ENCODE data around the gene PEX1.

DNA sequence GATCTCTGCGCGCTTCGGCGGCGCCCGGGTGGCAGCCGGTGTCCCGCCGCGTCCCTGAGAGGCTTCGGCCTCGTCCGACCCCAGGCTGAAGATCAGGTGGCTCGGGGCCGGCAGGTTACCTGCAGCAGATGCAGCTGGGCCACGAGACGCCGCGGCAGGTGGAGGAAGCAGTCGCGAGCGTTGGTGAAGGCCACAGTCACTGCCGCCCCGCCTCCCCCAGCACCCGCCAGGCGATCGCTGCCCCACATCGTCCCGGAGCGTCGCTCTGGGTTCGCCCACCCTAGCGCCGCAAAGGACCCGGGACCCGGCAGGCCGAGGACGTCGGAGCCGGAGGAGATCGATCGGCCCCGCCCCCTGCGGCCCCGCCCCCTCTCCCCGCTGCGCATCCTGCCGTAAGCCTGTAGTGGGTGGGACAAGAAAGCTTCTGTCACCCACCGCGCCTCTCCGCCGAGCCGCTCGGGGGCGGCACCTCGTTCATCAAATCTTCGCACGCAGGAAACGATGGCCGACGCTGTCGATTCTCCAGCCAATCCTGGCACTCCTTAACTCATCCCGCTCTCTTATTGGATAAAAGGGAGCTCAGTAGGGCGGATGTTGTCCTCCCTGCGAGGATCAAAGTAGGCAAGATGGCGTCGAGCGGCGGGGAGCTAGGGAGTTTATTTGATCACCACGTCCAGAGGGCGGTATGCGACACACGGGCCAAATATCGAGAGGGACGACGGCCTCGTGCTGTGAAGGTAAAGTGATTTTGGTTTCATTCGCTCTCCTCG, at the start of gene PEX1, which contains the start of gene RBM48:
- peak; percentile 86 for TF ChIP-seq POLR2A (IDR thresholded peaks at IDR 0.05; ENCODE audit: low read depth, low read length)
- peak; percentile 80 for TF ChIP-seq POLR2AphosphoS5 (IDR thresholded peaks at IDR 0.05; ENCODE audit: low read depth, low read length)
